ENCODE results near the gene WDR86.

The WDR86 gene

GRCh38 chr7:151363182-151363581 is 46.7 kb downstream of the WDR86 start:
- DNase-seq = no peak

GRCh38 chr7:151361193-151361959 is 48.5 kb downstream of the WDR86 start:
- no peak for DNase-seq

- no peak for DNase-seq
These were observed 57.3 kb downstream of the WDR86 start for GRCh38 chr7:151352512-151352911.

- DNase-seq = no peak
These were observed 57.9 kb downstream of the WDR86 start for GRCh38 chr7:151351967-151352366.

GRCh38 chr7:151351027-151351426 is 58.8 kb downstream of the WDR86 start:
- no peak for DNase-seq

GRCh38 chr7:151349507-151349853 is 60.4 kb downstream of the WDR86 start:
- DNase-seq = no peak

GRCh38 chr7:151348970-151349369 is 60.9 kb downstream of the WDR86 start:
- no peak for DNase-seq

- no peak for DNase-seq
These were observed 62.6 kb downstream of the WDR86 start for GRCh38 chr7:151347200-151347599.

- no peak for DNase-seq
These were observed 63.4 kb downstream of the WDR86 start for GRCh38 chr7:151346470-151346769.

- DNase-seq = no peak
These were observed 64.0 kb downstream of the WDR86 start for GRCh38 chr7:151345576-151346469.

- no peak for DNase-seq
These were observed 66.3 kb downstream of the WDR86 start for GRCh38 chr7:151343516-151343915.

GRCh38 chr7:151342811-151343210 is 67.0 kb downstream of the WDR86 start:
- no peak for DNase-seq

GRCh38 chr7:151342102-151342646 is 67.7 kb downstream of the WDR86 start:
- DNase-seq = no peak

- DNase-seq = peak; percentile 25 to 94 (median 85)
These were observed 68.3 kb downstream of the WDR86 start, which contains the start of gene NUB1 for GRCh38 chr7:151341357-151342101. TSS of gene NUB1 (plus strand) at chr7:151341812. CDS start at chr7:151345350, 3,538 bp downstream.

GRCh38 chr7:151340794-151341356 is 69.0 kb downstream of the WDR86 start:
- no peak for DNase-seq

GRCh38 chr7:151339651-151340382 is 70.0 kb downstream of the WDR86 start:
- DNase-seq = no peak

- no peak for DNase-seq
These were observed 71.0 kb downstream of the WDR86 start for GRCh38 chr7:151338809-151339208.

GRCh38 chr7:151337346-151337745 is 72.5 kb downstream of the WDR86 start:
- no peak for DNase-seq

- no peak for DNase-seq
These were observed 73.7 kb downstream of the WDR86 start for GRCh38 chr7:151336027-151336708.

GRCh38 chr7:151334628-151335027 is 75.2 kb downstream of the WDR86 start:
- no peak for DNase-seq
